ENCODE measurements around the gene MGMT.

The MGMT gene

GRCh38 chr10:129703287-129704137, 236.5 kb downstream of the MGMT start:
- no peak overlapping the region for H3K4me3 ChIP-seq (ENCODE audit: low read depth, low read length, poor library complexity, severe bottlenecking)
- H4K20me1 ChIP-seq (ENCODE audit: insufficient read depth, low read length) = no peaks in the 10 kb centered on the region
- H2AFZ ChIP-seq (ENCODE audit: low read length) = no peak overlapping the region
- H3K9me2 ChIP-seq (ENCODE audit: low read depth, low read length) = no peaks in the 10 kb centered on the region
- H3K27ac ChIP-seq (ENCODE audit: low read depth, low read length, poor library complexity, severe bottlenecking) = peak overlapping the region; percentile 38
- H3K9ac ChIP-seq (ENCODE audit: low read length) = no peak overlapping the region; the same call in 1 of the 2 replicates
- peaks cover 30% of the 10 kb centered on the region for H3K4me1 ChIP-seq (ENCODE audit: insufficient read depth, low read length, severe bottlenecking)
- H3K4me2 ChIP-seq (ENCODE audit: low read length) = peak overlapping the region; percentile 28; the same call in 1 of the 2 replicates
- H3F3A ChIP-seq (ENCODE audit: insufficient read depth, low read length) = no peaks in the 10 kb centered on the region
- no peak for TF ChIP-seq EZH2 (IDR thresholded peaks at IDR 0.05; ENCODE audit: borderline replicate concordance, low read length)
- no peak for TF ChIP-seq CTCF (IDR thresholded peaks at IDR 0.05; ENCODE audit: low read length)
- no peaks in the 10 kb centered on the region for H3K27me3 ChIP-seq (ENCODE audit: insufficient read depth, low read length)
- H3K79me2 ChIP-seq (ENCODE audit: insufficient read depth, low read length) = no peaks in the 10 kb centered on the region
- H3K36me3 ChIP-seq (ENCODE audit: insufficient read depth, low read length) = peaks cover 9% of the 10 kb centered on the region; the same call in 1 of the 2 replicates
- H3K9me3 ChIP-seq (ENCODE audit: low read length) = no peaks in the 10 kb centered on the region

GRCh38 chr10:129704225-129704624, 237.2 kb downstream of the MGMT start:
- no peak overlapping the region; the same call in 1 of the 2 replicates for H3K9ac ChIP-seq (ENCODE audit: low read length)
- no peaks in the 10 kb centered on the region for H4K20me1 ChIP-seq (ENCODE audit: insufficient read depth, low read length)
- peaks cover 9% of the 10 kb centered on the region; the same call in 1 of the 2 replicates for H3K36me3 ChIP-seq (ENCODE audit: insufficient read depth, low read length)
- no peaks in the 10 kb centered on the region for H3K79me2 ChIP-seq (ENCODE audit: insufficient read depth, low read length)
- peaks cover 30% of the 10 kb centered on the region for H3K4me1 ChIP-seq (ENCODE audit: insufficient read depth, low read length, severe bottlenecking)
- H3K27me3 ChIP-seq (ENCODE audit: insufficient read depth, low read length) = no peaks in the 10 kb centered on the region
- no peak for TF ChIP-seq EZH2 (IDR thresholded peaks at IDR 0.05; ENCODE audit: borderline replicate concordance, low read length)
- no peak for TF ChIP-seq CTCF (IDR thresholded peaks at IDR 0.05; ENCODE audit: low read length)
- H3K27ac ChIP-seq (ENCODE audit: low read depth, low read length, poor library complexity, severe bottlenecking) = peak overlapping the region; percentile 51
- H2AFZ ChIP-seq (ENCODE audit: low read length) = no peak overlapping the region
- no peaks in the 10 kb centered on the region for H3F3A ChIP-seq (ENCODE audit: insufficient read depth, low read length)
- peak overlapping the region; percentile 28; the same call in 1 of the 2 replicates for H3K4me2 ChIP-seq (ENCODE audit: low read length)
- no peaks in the 10 kb centered on the region for H3K9me2 ChIP-seq (ENCODE audit: low read depth, low read length)
- H3K4me3 ChIP-seq (ENCODE audit: low read depth, low read length, poor library complexity, severe bottlenecking) = no peak overlapping the region
- H3K9me3 ChIP-seq (ENCODE audit: low read length) = no peaks in the 10 kb centered on the region

- Histone ChIP-seq H3K79me2 (ENCODE audit: insufficient read depth, low read length) (no peaks in the 10 kb centered on the region), H3K9me3 (ENCODE audit: low read length) (no peaks in the 10 kb centered on the region), H3K27ac (ENCODE audit: low read depth, low read length, poor library complexity, severe bottlenecking) (peak overlapping the region; percentile 51), H2AFZ (ENCODE audit: low read length) (no peak overlapping the region), H3K9me2 (ENCODE audit: low read depth, low read length) (no peaks in the 10 kb centered on the region), H3K4me1 (ENCODE audit: insufficient read depth, low read length, severe bottlenecking) (peaks cover 30% of the 10 kb centered on the region), H4K20me1 (ENCODE audit: insufficient read depth, low read length) (no peaks in the 10 kb centered on the region), H3K4me2 (ENCODE audit: low read length) (peak overlapping the region; percentile 28; the same call in 1 of the 2 replicates), H3K27me3 (ENCODE audit: insufficient read depth, low read length) (no peaks in the 10 kb centered on the region), H3K36me3 (ENCODE audit: insufficient read depth, low read length) (peaks cover 9% of the 10 kb centered on the region; the same call in 1 of the 2 replicates), H3F3A (ENCODE audit: insufficient read depth, low read length) (no peaks in the 10 kb centered on the region), H3K4me3 (ENCODE audit: low read depth, low read length, poor library complexity, severe bottlenecking) (no peak overlapping the region), H3K9ac (ENCODE audit: low read length) (no peak overlapping the region; the same call in 1 of the 2 replicates)
- TF ChIP-seq CTCF (IDR thresholded peaks at IDR 0.05; ENCODE audit: low read length) (no peak), EZH2 (IDR thresholded peaks at IDR 0.05; ENCODE audit: borderline replicate concordance, low read length) (no peak)
Observed at GRCh38 chr10:129704786-129705525, 237.9 kb downstream of the MGMT start.

Data from OCI-LY1 (cell line).